BJ (cell line): ENCODE measurements around the gene KSR1. TPM values are rescaled to one million over a fixed set of nuclear protein-coding genes. Genes with fewer than 3 reads are reported as not detected.

ENCODE experiments used
- CTCF ChIA-PET: fragments of 350-600 bp; formaldehyde crosslinking; extraction: SDS; loops from one replicate; lab custom pipeline; 2021; ENCODE audit warnings: antibody characterized with exemption, inconsistent platforms; lab: Yijun Ruan, JAX
- POLR2A ChIA-PET: fragments of 300-600 bp; sonication (Branson Sonifier 250); formaldehyde crosslinking; extraction: SDS; loops from one replicate; lab custom pipeline; 2021; ENCODE audit warnings: antibody characterized with exemption; lab: Charles Lee
- DNase-seq: peaks from one replicate; pipeline ENCODE4 v3.0.0-alpha.2; 2011; ENCODE audit warnings: low read depth
- H3K27me3 ChIP-seq: 2 replicates; pipeline ENCODE4 v1.6.0; 2011; ENCODE audit warnings: low read length; ENCODE audit not compliant: control insufficient read depth, insufficient read depth
- H3K36me3 ChIP-seq: 2 replicates; pipeline ENCODE4 v1.5.1; 2011; ENCODE audit warnings: low read length; ENCODE audit not compliant: control insufficient read depth, insufficient read depth
- H3K4me3 ChIP-seq: 2 replicates; pipeline ENCODE4 v1.5.1; 2011; ENCODE audit warnings: low read depth, mild to moderate bottlenecking, control low read depth, low read length
- CTCF ChIP-seq: IDR thresholded peaks from 2 replicates; pipeline ENCODE4 v1.5.1; 2011; ENCODE audit warnings: low read depth, mild to moderate bottlenecking, control low read depth, inconsistent platforms, low read length, moderate library complexity; ENCODE audit not compliant: insufficient read depth
- polyA plus RNA-seq: library from polyadenylated mRNA; depleted of rRNA; stranded (reverse); fragments of >200 nt; gene quantifications from 2 replicates; pipeline ENCODE4 v1.2.3, GENCODE V29; 2011

KSR1 gene
- polyA plus RNA-seq, 1 experiment: 6.8 TPM

- ChIA-PET POLR2A (interaction anchor here (1.1 kb wide), 1 partner anchor 41 kb away, joined by 3 read pairs; no protein-coding TSS in a partner anchor), CTCF (interaction anchor here (1.1 to 4.0 kb wide), 4 partner anchors 10 to 66 kb away, joined by 3 to 13 read pairs (median 6); no protein-coding TSS in a partner anchor)
- Histone ChIP-seq H3K4me3 (no peak overlapping the region), H3K36me3 (no peaks in the 10 kb centered on the region), H3K27me3 (no peaks in the 10 kb centered on the region)
- no peak for DNase-seq
- TF ChIP-seq CTCF: no peak
These were observed 79.1 kb downstream of the KSR1 start for GRCh38 chr17:27535178-27535928.

GRCh38 chr17:27535975-27536374 is 79.7 kb downstream of the KSR1 start:
- Histone ChIP-seq H3K27me3 (no peaks in the 10 kb centered on the region), H3K4me3 (no peak overlapping the region), H3K36me3 (no peaks in the 10 kb centered on the region)
- TF ChIP-seq CTCF: no peak
- POLR2A ChIA-PET: interaction anchor here (1.1 kb wide), 1 partner anchor 42 kb away, joined by 3 read pairs; no protein-coding TSS in a partner anchor
- no peak for DNase-seq
- CTCF ChIA-PET: interaction anchor here (1.0 to 4.0 kb wide), 5 partner anchors 10 to 66 kb away, joined by 3 to 13 read pairs (median 3); no protein-coding TSS in a partner anchor

- TF ChIP-seq CTCF: no peak
- Histone ChIP-seq H3K4me3 (no peak overlapping the region), H3K27me3 (no peaks in the 10 kb centered on the region), H3K36me3 (no peaks in the 10 kb centered on the region)
- DNase-seq: no peak
- ChIA-PET POLR2A (no interaction called here), CTCF (interaction anchor here (1.0 to 1.8 kb wide), 3 partner anchors 9 to 81 kb away, joined by 3 to 4 read pairs (median 3); partner anchors contain the start of gene KSR1)
These were observed 80.5 kb downstream of the KSR1 start for GRCh38 chr17:27536781-27537180.

- Histone ChIP-seq H3K4me3 (no peak overlapping the region), H3K36me3 (no peaks in the 10 kb centered on the region), H3K27me3 (no peaks in the 10 kb centered on the region)
- CTCF ChIA-PET: interaction anchor here (1.8 kb wide), 1 partner anchor 82 kb away, joined by 4 read pairs; the partner anchor contains the start of gene KSR1
- no peak for DNase-seq
- POLR2A ChIA-PET: no interaction called here
- no peak for TF ChIP-seq CTCF
These were observed 82.1 kb downstream of the KSR1 start for GRCh38 chr17:27538156-27538955.

- Histone ChIP-seq H3K36me3 (no peaks in the 10 kb centered on the region), H3K4me3 (no peak overlapping the region), H3K27me3 (no peaks in the 10 kb centered on the region)
- ChIA-PET CTCF (interaction anchor here (1.5 kb wide), 1 partner anchor 81 kb away, joined by 4 read pairs; no protein-coding TSS in a partner anchor), POLR2A (no interaction called here)
- TF ChIP-seq CTCF: no peak
- no peak for DNase-seq
These were observed 82.9 kb downstream of the KSR1 start for GRCh38 chr17:27539152-27539551.
